Liver (tissue), 3 donors: Measurements from ENCODE around the gene BMP6.

Source experiments
- EGR1 ChIP-seq, 2 donors: IDR thresholded peaks; 2 replicates each; pipeline ENCODE4 v1.6.1; 2016 to 2018; ENCODE audit warnings: antibody characterized with exemption in 2 of 2, low read depth in 2 of 2
- GABPA ChIP-seq, 2 donors: IDR thresholded peaks in 1 of 2; conservative IDR thresholded peaks in 1 of 2; 2 replicates each; pipeline ENCODE4 v1.6.1; 2016; ENCODE audit warnings: antibody characterized with exemption in 2 of 2, mild to moderate bottlenecking in 1 of 2, moderate library complexity in 1 of 2
- HNF4G ChIP-seq: IDR thresholded peaks from 2 replicates; pipeline ENCODE4 v1.6.1; 2016; ENCODE audit warnings: antibody characterized with exemption
- JUND ChIP-seq, 2 donors: IDR thresholded peaks; 2 replicates each; pipeline ENCODE4 v1.6.1; 2016; ENCODE audit warnings: antibody characterized with exemption in 2 of 2
- NR2F2 ChIP-seq: IDR thresholded peaks from 2 replicates; pipeline ENCODE4 v1.6.1; 2016; ENCODE audit warnings: antibody characterized with exemption
- RAD21 ChIP-seq, 2 donors: IDR thresholded peaks; 2 replicates each; pipeline ENCODE4 v1.6.1; 2016; ENCODE audit warnings: antibody characterized with exemption in 2 of 2, mild to moderate bottlenecking in 2 of 2
- TAF1 ChIP-seq: conservative IDR thresholded peaks from 2 replicates; pipeline ENCODE4 v1.6.1; 2016; ENCODE audit warnings: antibody characterized with exemption, mild to moderate bottlenecking
- YY1 ChIP-seq: IDR thresholded peaks from 2 replicates; pipeline ENCODE4 v1.6.1; 2016; ENCODE audit warnings: antibody characterized with exemption, mild to moderate bottlenecking
- TF ChIP-seq, protein P1 (sequence below): IDR thresholded peaks from 2 replicates; pipeline ENCODE4 v1.6.1; 2016; ENCODE audit warnings: antibody characterized with exemption, mild to moderate bottlenecking
- TF ChIP-seq, protein P2 (sequence below): fragments of 150-350 bp; IDR thresholded peaks from 2 replicates; pipeline ENCODE4 v1.5.1; 2017; ENCODE audit warnings: improper control_type of control experiment, low read depth, low read length; ENCODE audit not compliant: missing input control
- TF ChIP-seq, protein P3 (sequence below): IDR thresholded peaks from 2 replicates; pipeline ENCODE4 v1.6.1; 2016; ENCODE audit warnings: antibody characterized with exemption
- TF ChIP-seq, protein P4 (sequence below): IDR thresholded peaks from 2 replicates; pipeline ENCODE4 v1.6.1; 2016; ENCODE audit warnings: antibody characterized with exemption
- TF ChIP-seq, protein P5 (sequence below): IDR thresholded peaks from 2 replicates; pipeline ENCODE4 v1.6.1; 2016; ENCODE audit warnings: antibody characterized with exemption
- donor health status: healthy.
- donor health status: healthy.

DNA sequence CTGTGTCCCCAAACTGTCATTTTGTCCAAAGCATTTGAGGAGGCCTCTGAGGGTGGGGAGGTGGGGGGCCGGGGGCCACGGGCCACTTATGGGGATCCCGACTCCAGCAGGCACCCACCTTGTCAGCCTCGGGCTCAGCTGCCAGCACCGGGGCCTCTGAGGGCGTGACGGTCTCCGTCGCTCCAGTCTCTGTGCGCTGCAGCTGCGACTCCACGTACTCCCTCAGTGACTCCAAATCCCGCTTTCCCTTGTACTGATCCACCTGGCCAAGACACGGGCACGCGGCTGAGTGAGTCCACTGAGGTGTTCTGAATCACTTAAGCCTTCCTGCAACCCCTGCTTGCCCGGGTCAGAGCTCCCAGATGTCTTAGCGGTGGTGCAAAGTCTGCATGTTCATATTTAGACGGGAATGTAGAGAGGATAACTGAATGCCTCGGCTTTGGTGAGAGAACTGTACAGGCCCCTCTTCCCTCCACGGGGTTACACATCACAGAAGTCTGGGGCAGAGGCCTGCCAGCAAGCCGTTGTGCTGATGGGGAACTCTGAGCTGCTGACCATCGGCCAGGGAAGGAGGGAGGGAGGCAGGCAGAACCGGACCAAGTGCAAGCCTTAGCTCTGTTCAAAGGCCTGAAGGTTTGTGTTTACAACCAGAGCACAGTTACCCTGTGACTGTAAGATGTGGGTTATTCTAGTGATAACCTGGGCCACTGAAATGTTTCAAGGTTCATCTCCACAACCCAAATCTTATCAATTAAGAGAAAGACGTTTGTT is 162.9 kb downstream of the BMP6 start:
- TF ChIP-seq, protein P1, sequence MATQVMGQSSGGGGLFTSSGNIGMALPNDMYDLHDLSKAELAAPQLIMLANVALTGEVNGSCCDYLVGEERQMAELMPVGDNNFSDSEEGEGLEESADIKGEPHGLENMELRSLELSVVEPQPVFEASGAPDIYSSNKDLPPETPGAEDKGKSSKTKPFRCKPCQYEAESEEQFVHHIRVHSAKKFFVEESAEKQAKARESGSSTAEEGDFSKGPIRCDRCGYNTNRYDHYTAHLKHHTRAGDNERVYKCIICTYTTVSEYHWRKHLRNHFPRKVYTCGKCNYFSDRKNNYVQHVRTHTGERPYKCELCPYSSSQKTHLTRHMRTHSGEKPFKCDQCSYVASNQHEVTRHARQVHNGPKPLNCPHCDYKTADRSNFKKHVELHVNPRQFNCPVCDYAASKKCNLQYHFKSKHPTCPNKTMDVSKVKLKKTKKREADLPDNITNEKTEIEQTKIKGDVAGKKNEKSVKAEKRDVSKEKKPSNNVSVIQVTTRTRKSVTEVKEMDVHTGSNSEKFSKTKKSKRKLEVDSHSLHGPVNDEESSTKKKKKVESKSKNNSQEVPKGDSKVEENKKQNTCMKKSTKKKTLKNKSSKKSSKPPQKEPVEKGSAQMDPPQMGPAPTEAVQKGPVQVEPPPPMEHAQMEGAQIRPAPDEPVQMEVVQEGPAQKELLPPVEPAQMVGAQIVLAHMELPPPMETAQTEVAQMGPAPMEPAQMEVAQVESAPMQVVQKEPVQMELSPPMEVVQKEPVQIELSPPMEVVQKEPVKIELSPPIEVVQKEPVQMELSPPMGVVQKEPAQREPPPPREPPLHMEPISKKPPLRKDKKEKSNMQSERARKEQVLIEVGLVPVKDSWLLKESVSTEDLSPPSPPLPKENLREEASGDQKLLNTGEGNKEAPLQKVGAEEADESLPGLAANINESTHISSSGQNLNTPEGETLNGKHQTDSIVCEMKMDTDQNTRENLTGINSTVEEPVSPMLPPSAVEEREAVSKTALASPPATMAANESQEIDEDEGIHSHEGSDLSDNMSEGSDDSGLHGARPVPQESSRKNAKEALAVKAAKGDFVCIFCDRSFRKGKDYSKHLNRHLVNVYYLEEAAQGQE, result no peak
- no peak for TF ChIP-seq HNF4G
- TF ChIP-seq, protein P2, sequence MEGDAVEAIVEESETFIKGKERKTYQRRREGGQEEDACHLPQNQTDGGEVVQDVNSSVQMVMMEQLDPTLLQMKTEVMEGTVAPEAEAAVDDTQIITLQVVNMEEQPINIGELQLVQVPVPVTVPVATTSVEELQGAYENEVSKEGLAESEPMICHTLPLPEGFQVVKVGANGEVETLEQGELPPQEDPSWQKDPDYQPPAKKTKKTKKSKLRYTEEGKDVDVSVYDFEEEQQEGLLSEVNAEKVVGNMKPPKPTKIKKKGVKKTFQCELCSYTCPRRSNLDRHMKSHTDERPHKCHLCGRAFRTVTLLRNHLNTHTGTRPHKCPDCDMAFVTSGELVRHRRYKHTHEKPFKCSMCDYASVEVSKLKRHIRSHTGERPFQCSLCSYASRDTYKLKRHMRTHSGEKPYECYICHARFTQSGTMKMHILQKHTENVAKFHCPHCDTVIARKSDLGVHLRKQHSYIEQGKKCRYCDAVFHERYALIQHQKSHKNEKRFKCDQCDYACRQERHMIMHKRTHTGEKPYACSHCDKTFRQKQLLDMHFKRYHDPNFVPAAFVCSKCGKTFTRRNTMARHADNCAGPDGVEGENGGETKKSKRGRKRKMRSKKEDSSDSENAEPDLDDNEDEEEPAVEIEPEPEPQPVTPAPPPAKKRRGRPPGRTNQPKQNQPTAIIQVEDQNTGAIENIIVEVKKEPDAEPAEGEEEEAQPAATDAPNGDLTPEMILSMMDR, result no peak
- no peak for TF ChIP-seq YY1
- no peak for TF ChIP-seq EGR1 (IDR thresholded peaks at IDR 0.05; ENCODE audit: low read depth in 2 of 2)
- TF ChIP-seq, protein P3, sequence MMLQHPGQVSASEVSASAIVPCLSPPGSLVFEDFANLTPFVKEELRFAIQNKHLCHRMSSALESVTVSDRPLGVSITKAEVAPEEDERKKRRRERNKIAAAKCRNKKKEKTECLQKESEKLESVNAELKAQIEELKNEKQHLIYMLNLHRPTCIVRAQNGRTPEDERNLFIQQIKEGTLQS, result no peak
- TF ChIP-seq TAF1, result no peak
- no peak for TF ChIP-seq RAD21 (IDR thresholded peaks at IDR 0.05)
- TF ChIP-seq, protein P4, sequence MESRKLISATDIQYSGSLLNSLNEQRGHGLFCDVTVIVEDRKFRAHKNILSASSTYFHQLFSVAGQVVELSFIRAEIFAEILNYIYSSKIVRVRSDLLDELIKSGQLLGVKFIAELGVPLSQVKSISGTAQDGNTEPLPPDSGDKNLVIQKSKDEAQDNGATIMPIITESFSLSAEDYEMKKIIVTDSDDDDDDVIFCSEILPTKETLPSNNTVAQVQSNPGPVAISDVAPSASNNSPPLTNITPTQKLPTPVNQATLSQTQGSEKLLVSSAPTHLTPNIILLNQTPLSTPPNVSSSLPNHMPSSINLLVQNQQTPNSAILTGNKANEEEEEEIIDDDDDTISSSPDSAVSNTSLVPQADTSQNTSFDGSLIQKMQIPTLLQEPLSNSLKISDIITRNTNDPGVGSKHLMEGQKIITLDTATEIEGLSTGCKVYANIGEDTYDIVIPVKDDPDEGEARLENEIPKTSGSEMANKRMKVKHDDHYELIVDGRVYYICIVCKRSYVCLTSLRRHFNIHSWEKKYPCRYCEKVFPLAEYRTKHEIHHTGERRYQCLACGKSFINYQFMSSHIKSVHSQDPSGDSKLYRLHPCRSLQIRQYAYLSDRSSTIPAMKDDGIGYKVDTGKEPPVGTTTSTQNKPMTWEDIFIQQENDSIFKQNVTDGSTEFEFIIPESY, result no peak
- TF ChIP-seq, protein P5, sequence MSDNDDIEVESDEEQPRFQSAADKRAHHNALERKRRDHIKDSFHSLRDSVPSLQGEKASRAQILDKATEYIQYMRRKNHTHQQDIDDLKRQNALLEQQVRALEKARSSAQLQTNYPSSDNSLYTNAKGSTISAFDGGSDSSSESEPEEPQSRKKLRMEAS, result no peak
- no peak for TF ChIP-seq JUND (IDR thresholded peaks at IDR 0.05)
- TF ChIP-seq NR2F2, result no peak
- TF ChIP-seq GABPA (IDR thresholded peaks at IDR 0.05 in 1 of 2, conservative IDR thresholded peaks at IDR 0.05 in 1 of 2), result no peak
